H1 (cell line): Measurements from ENCODE around the gene SBNO1. TPM values are rescaled to one million over a fixed set of nuclear protein-coding genes. Genes with fewer than 3 reads are reported as not detected.

Source experiments
- CTCF ChIA-PET: fragments of 300-600 bp; sonication (Branson Sonifier 250); formaldehyde crosslinking; loops from one replicate; lab custom pipeline; 2021; ENCODE audit not compliant: partially characterized antibody; lab: Charles Lee
- POLR2A ChIA-PET: fragments of 300-600 bp; sonication (Branson Sonifier 250); formaldehyde crosslinking; loops from one replicate; lab custom pipeline; 2021; ENCODE audit warnings: inconsistent platforms; ENCODE audit not compliant: partially characterized antibody; lab: Charles Lee
- DNase-seq, 2 experiments: peaks; one replicate each; pipeline versions ENCODE4 v3.0.0 to v3.0.0-alpha.2; 2010 to 2022; ENCODE audit warnings: low spot score in 2 of 2, low read depth in 1 of 2, mixed read lengths in 1 of 2
- FAIRE-seq: peaks from 2 replicates; lab custom pipeline; 2011; peaks lifted over from hg19 to GRCh38; lab: Jason Lieb, UNC
- H2AFZ ChIP-seq: 2 replicates; pipeline ENCODE4 v1.8.1; 2012; ENCODE audit warnings: low read length, inconsistent platforms
- H2AK5ac ChIP-seq: 2 replicates; pipeline ENCODE4 v1.6.1; 2013; ENCODE audit warnings: low read depth, low read length
- H2BK120ac ChIP-seq: replicated peaks from 2 replicates; pipeline ENCODE3; 2013; ENCODE audit warnings: low read depth, low read length, inconsistent platforms
- H2BK12ac ChIP-seq: 2 replicates; pipeline ENCODE4 v1.6.1; 2013; ENCODE audit warnings: low read depth, low read length
- H2BK15ac ChIP-seq: 2 replicates; pipeline ENCODE4 v1.6.1; 2013; ENCODE audit warnings: low read length
- H2BK20ac ChIP-seq: 2 replicates; pipeline ENCODE4 v1.6.1; 2013; ENCODE audit warnings: low read length
- H2BK5ac ChIP-seq: 2 replicates; pipeline ENCODE4 v1.6.1; 2013; ENCODE audit warnings: low read depth, low read length
- H3K14ac ChIP-seq: 2 replicates; pipeline ENCODE4 v1.6.1; 2013; ENCODE audit warnings: inconsistent platforms; ENCODE audit not compliant: insufficient read length
- H3K18ac ChIP-seq: 2 replicates; pipeline ENCODE4 v1.6.1; 2013; ENCODE audit warnings: low read length; ENCODE audit errors: extremely low read depth
- H3K23ac ChIP-seq: 2 replicates; pipeline ENCODE4 v1.6.1; 2013; ENCODE audit warnings: inconsistent platforms; ENCODE audit not compliant: insufficient read length
- H3K23me2 ChIP-seq: 2 replicates; pipeline ENCODE4 v1.6.1; 2013; ENCODE audit warnings: low read depth, low read length
- H3K27ac ChIP-seq: 2 replicates; pipeline ENCODE4 v1.6.1; 2011; ENCODE audit warnings: low read depth, low read length, inconsistent platforms
- H3K27me3 ChIP-seq, 4 experiments: replicated peaks in 1 of 4; 1 replicate in 1 of 4; 2 replicates in 3 of 4; pipeline versions ENCODE4 v1.6.1 to v1.8.1; 2011 to 2013; ENCODE audit warnings: low read length in 3 of 4, mild to moderate bottlenecking in 3 of 4, inconsistent platforms in 2 of 4, mixed read lengths in 2 of 4, moderate library complexity in 1 of 4; ENCODE audit not compliant: control insufficient read depth in 3 of 4, insufficient read depth in 3 of 4; ENCODE audit errors: extremely low read depth in 1 of 4
- H3K36me3 ChIP-seq, 4 experiments: 2 replicates each; pipeline versions ENCODE4 v1.6.1 to v1.8.1; 2011 to 2013; ENCODE audit warnings: mild to moderate bottlenecking in 4 of 4, low read length in 3 of 4, moderate library complexity in 2 of 4, control low read depth in 1 of 4, inconsistent platforms in 1 of 4; ENCODE audit not compliant: insufficient read depth in 4 of 4, control insufficient read depth in 2 of 4
- H3K4ac ChIP-seq: replicated peaks from 2 replicates; pipeline ENCODE3; 2013; ENCODE audit warnings: low read length, low read depth, mixed read lengths, inconsistent platforms; ENCODE audit not compliant: insufficient read length
- H3K4me1 ChIP-seq, 4 experiments: replicated peaks in 1 of 4; 1 replicate in 1 of 4; 2 replicates in 3 of 4; pipeline versions ENCODE4 v1.6.1 to v1.8.1; 2011 to 2013; ENCODE audit warnings: low read length in 3 of 4, inconsistent platforms in 2 of 4, mixed read lengths in 1 of 4; ENCODE audit not compliant: insufficient read depth in 4 of 4, control insufficient read depth in 3 of 4
- H3K4me2 ChIP-seq, 2 experiments: 2 replicates each; pipeline versions ENCODE4 v1.6.1 to v1.8.1; 2011 to 2013; ENCODE audit warnings: low read depth in 2 of 2, low read length in 2 of 2, control low read depth in 1 of 2, inconsistent platforms in 1 of 2, mild to moderate bottlenecking in 1 of 2; ENCODE audit not compliant: insufficient read depth in 1 of 2
- H3K4me3 ChIP-seq, 4 experiments: fragments of 200-600, 300-600 bp in 1 of 4; sonication (generic), shearing (Covaris generic), sonication (Bioruptor Twin) in 1 of 4; 2 replicates each; pipeline versions ENCODE4 v1.5.1 to v1.8.1; 2011 to 2016; ENCODE audit warnings: low read length in 4 of 4, low read depth in 3 of 4, control low read depth in 2 of 4, inconsistent platforms in 2 of 4, mild to moderate bottlenecking in 2 of 4, mixed read lengths in 1 of 4, moderate library complexity in 1 of 4; ENCODE audit not compliant: insufficient read depth in 2 of 4; ENCODE audit errors: extremely low read depth in 1 of 4
- H3K56ac ChIP-seq: replicated peaks from 2 replicates; pipeline ENCODE3; 2013; ENCODE audit warnings: low read depth, mild to moderate bottlenecking, mixed read lengths, low read length, inconsistent platforms; ENCODE audit not compliant: insufficient read length
- H3K79me1 ChIP-seq: 2 replicates; pipeline ENCODE4 v1.6.1; 2013; ENCODE audit warnings: low read depth, low read length, control low read depth
- H3K79me2 ChIP-seq, 2 experiments: 2 replicates each; pipeline versions ENCODE4 v1.6.1 to v1.8.1; 2012 to 2013; ENCODE audit warnings: low read length in 2 of 2, mild to moderate bottlenecking in 2 of 2, inconsistent platforms in 1 of 2; ENCODE audit not compliant: insufficient read depth in 2 of 2, control insufficient read depth in 1 of 2
- H3K9ac ChIP-seq, 4 experiments: replicated peaks in 1 of 4; 1 replicate in 1 of 4; 2 replicates in 3 of 4; pipeline versions ENCODE4 v1.6.1 to v1.8.1; 2011 to 2013; ENCODE audit warnings: low read depth in 3 of 4, low read length in 3 of 4, control low read depth in 2 of 4, mild to moderate bottlenecking in 2 of 4, moderate library complexity in 2 of 4, inconsistent platforms in 1 of 4; ENCODE audit errors: extremely low read depth in 1 of 4
- H3K9me3 ChIP-seq, 2 experiments: 2 replicates each; pipeline versions ENCODE4 v1.6.1 to v1.8.1; 2012 to 2013; ENCODE audit warnings: mild to moderate bottlenecking in 2 of 2, moderate library complexity in 2 of 2, control low read depth in 1 of 2, inconsistent platforms in 1 of 2, low read depth in 1 of 2, low read length in 1 of 2, mixed read lengths in 1 of 2; ENCODE audit not compliant: insufficient read depth in 2 of 2
- H4K20me1 ChIP-seq, 2 experiments: replicated peaks in 1 of 2; 2 replicates each; pipeline versions ENCODE3 to v1.8.1; 2011 to 2013; ENCODE audit warnings: inconsistent platforms in 2 of 2, low read length in 2 of 2, mild to moderate bottlenecking in 1 of 2; ENCODE audit not compliant: insufficient read depth in 2 of 2, control insufficient read depth in 1 of 2
- H4K5ac ChIP-seq: 2 replicates; pipeline ENCODE4 v1.6.1; 2013; ENCODE audit warnings: low read length, low read depth, mixed read lengths, inconsistent platforms; ENCODE audit not compliant: insufficient read length
- H4K8ac ChIP-seq: 2 replicates; pipeline ENCODE4 v1.8.0; 2013; ENCODE audit warnings: mild to moderate bottlenecking, moderate library complexity, low read length, inconsistent platforms; ENCODE audit not compliant: insufficient read depth; ENCODE audit errors: extremely low read depth
- H4K91ac ChIP-seq: replicated peaks from 2 replicates; pipeline ENCODE3; 2013; ENCODE audit warnings: low read length, mixed read lengths, inconsistent platforms; ENCODE audit not compliant: insufficient read length
- CBX5 ChIP-seq: fragments of 300-800, 300-1000 bp; sonication (generic); IDR thresholded peaks from 2 replicates; pipeline ENCODE4 v1.7.1; 2016; ENCODE audit warnings: antibody characterized with exemption, low read length, low read depth
- E2F6 ChIP-seq: IDR thresholded peaks from 2 replicates; pipeline ENCODE4 v1.6.1; 2012; ENCODE audit warnings: inconsistent platforms
- EP300 ChIP-seq, 2 experiments: IDR thresholded peaks; 1 replicate in 1 of 2; 2 replicates in 1 of 2; pipeline ENCODE4 v1.6.1; 2011 to 2012; ENCODE audit warnings: low read depth in 2 of 2, low read length in 2 of 2, mild to moderate bottlenecking in 2 of 2, borderline replicate concordance in 1 of 2, inconsistent platforms in 1 of 2, moderate library complexity in 1 of 2
- GTF2F1 ChIP-seq: IDR thresholded peaks from 2 replicates; pipeline ENCODE4 v1.6.1; 2012; ENCODE audit warnings: low read depth, low read length, improper control_type of control experiment, borderline replicate concordance
- POLR2AphosphoS5 ChIP-seq: IDR thresholded peaks from 2 replicates; pipeline ENCODE4 v1.6.1; 2011; ENCODE audit warnings: low read depth, low read length
- SP1 ChIP-seq: IDR thresholded peaks from 2 replicates; pipeline ENCODE4 v1.6.1; 2011; ENCODE audit warnings: low read depth, low read length
- TCF12 ChIP-seq: IDR thresholded peaks from 2 replicates; pipeline ENCODE4 v1.6.1; 2011; ENCODE audit warnings: low read depth, mild to moderate bottlenecking, low read length
- WGBS, 2 experiments: shearing (Covaris generic) in 1 of 2; methylation state at CpG; one replicate each; pipeline versions ENCODE4 v1.1.6 to v1.1.7; 2013 to 2015; ENCODE audit warnings: low lambda C conversion rate in 2 of 2, mixed read lengths in 2 of 2, inconsistent platforms in 1 of 2, low coverage in 1 of 2, missing lambda C conversion rate in 1 of 2; ENCODE audit not compliant: insufficient replicate concordance in 2 of 2, insufficient coverage in 1 of 2, insufficient read length in 1 of 2; ENCODE audit errors: extremely low coverage in 1 of 2, missing lambda C conversion rate in 1 of 2; 5-methylcytosine and 5-hydroxymethylcytosine counted together
- polyA plus RNA-seq, 7 experiments: library from polyadenylated mRNA; depleted of rRNA in 3 of 7; stranded (reverse) in 5 of 7; unstranded in 2 of 7; fragments of >200 nt in 5 of 7; fragments of 200-250 nt in 2 of 7; gene quantifications; 1 replicate in 5 of 7; 2 replicates in 1 of 7; 4 replicates in 1 of 7; pipeline versions ENCODE4 v1.2.1 to v1.2.3, GENCODE V29; 2011 to 2013; ENCODE audit warnings: missing spikeins in 2 of 7, mixed read lengths in 2 of 7
- total RNA-seq: library from RNA; stranded (reverse); fragmentation: NEBNext Ultra II Directional; extraction: Animal tissue kit (Norgen Biotek cat#: 25700); gene quantifications from 2 replicates; pipeline ENCODE4 v1.2.1, GENCODE V29; 2021
- TF ChIP-seq, protein P1 (sequence below), 3 experiments: IDR thresholded peaks; 1 replicate in 2 of 3; 2 replicates in 1 of 3; pipeline versions ENCODE4 v1.5.1 to v1.6.1; 2011; ENCODE audit warnings: low read length in 3 of 3, mild to moderate bottlenecking in 3 of 3, inconsistent platforms in 2 of 3, low read depth in 1 of 3, moderate library complexity in 1 of 3; ENCODE audit not compliant: insufficient read depth in 1 of 3; ENCODE audit errors: control extremely low read depth in 1 of 3

The SBNO1 gene
- total and polyA plus RNA-seq, 2 of the 8 experiments (the other 6 are each of a cell fraction or from before 2014, with no cell fraction given) = 6.7 to 57.7 TPM

- H3K79me2 ChIP-seq = peaks cover 0 to 58% of the 10 kb centered on the region in 2 experiments; a peak in 2 of 4 replicates
- H2BK15ac ChIP-seq = no peak overlapping the region
- WGBS, 2 experiments = 93% methylated on average over 19 of the region's 19 CpGs; no CpG with 5 or more reads in 1 of the 2 experiments
- H4K8ac ChIP-seq = no peak overlapping the region; the same call in 1 of the 2 replicates
- no peak overlapping the region for H3K27ac ChIP-seq
- peaks cover 0 to 16% (median 12%) of the 10 kb centered on the region in 4 experiments; a peak in 6 of 7 replicates for H3K4me1 ChIP-seq
- no peak overlapping the region for H3K4ac ChIP-seq
- no peak overlapping the region for H4K91ac ChIP-seq
- H3K56ac ChIP-seq = no peak overlapping the region
- no peaks in the 10 kb centered on the region for H3K9me3 ChIP-seq
- DNase-seq (no peak), FAIRE-seq (no peak)
- H3K79me1 ChIP-seq = peaks cover 9% of the 10 kb centered on the region
- TF ChIP-seq, protein P1, sequence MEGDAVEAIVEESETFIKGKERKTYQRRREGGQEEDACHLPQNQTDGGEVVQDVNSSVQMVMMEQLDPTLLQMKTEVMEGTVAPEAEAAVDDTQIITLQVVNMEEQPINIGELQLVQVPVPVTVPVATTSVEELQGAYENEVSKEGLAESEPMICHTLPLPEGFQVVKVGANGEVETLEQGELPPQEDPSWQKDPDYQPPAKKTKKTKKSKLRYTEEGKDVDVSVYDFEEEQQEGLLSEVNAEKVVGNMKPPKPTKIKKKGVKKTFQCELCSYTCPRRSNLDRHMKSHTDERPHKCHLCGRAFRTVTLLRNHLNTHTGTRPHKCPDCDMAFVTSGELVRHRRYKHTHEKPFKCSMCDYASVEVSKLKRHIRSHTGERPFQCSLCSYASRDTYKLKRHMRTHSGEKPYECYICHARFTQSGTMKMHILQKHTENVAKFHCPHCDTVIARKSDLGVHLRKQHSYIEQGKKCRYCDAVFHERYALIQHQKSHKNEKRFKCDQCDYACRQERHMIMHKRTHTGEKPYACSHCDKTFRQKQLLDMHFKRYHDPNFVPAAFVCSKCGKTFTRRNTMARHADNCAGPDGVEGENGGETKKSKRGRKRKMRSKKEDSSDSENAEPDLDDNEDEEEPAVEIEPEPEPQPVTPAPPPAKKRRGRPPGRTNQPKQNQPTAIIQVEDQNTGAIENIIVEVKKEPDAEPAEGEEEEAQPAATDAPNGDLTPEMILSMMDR (IDR thresholded peaks at IDR 0.05; ENCODE audit: control extremely low read depth in 1 of 3, insufficient read depth in 1 of 3, low read depth in 1 of 3, low read length in 3 of 3) = no peak
- TF ChIP-seq CBX5 (no peak), EP300 (IDR thresholded peaks at IDR 0.05; ENCODE audit: borderline replicate concordance in 1 of 2, low read depth in 2 of 2, low read length in 2 of 2) (no peak), SP1 (no peak), GTF2F1 (no peak), E2F6 (no peak), POLR2AphosphoS5 (peak; percentile 19; the same call in 1 of the 2 replicates), TCF12 (no peak)
- no peak overlapping the region for H4K5ac ChIP-seq
- H3K23ac ChIP-seq = no peak overlapping the region
- peak overlapping the region; percentile 18 for H2BK5ac ChIP-seq
- no peak overlapping the region for H2BK20ac ChIP-seq
- no peak overlapping the region for H3K18ac ChIP-seq
- H2AK5ac ChIP-seq = no peak overlapping the region
- no peak overlapping the region for H2BK120ac ChIP-seq
- H3K9ac ChIP-seq = no peak overlapping the region
- H2AFZ ChIP-seq = no peak overlapping the region
- CTCF ChIA-PET = interaction anchor here (0.6 to 1.4 kb wide), 6 partner anchors 14 to 99 kb away, joined by 3 to 8 read pairs (median 4); no protein-coding TSS in a partner anchor
- peaks cover 5% of the 10 kb centered on the region for H3K23me2 ChIP-seq
- H3K4me3 ChIP-seq = no peak overlapping the region
- H3K14ac ChIP-seq = no peak overlapping the region
- H4K20me1 ChIP-seq = peaks cover 11 to 13% of the 10 kb centered on the region in 2 experiments
- H3K27me3 ChIP-seq = no peaks in the 10 kb centered on the region
- H3K4me2 ChIP-seq = no peak overlapping the region
- POLR2A ChIA-PET = interaction anchor here (0.8 to 5.2 kb wide), 9 partner anchors 10 to 353 kb away, joined by 3 to 42 read pairs (median 4); partner anchors contain the start of genes DDX55, KMT5A, MPHOSPH9 and MTRFR
- H2BK12ac ChIP-seq = no peak overlapping the region
- peaks cover 6 to 36% (median 27%) of the 10 kb centered on the region in 4 experiments; a peak in 7 of 8 replicates for H3K36me3 ChIP-seq
These were observed 97.9 kb downstream of the SBNO1 start for GRCh38 chr12:123266679-123267277.
